Adrenal gland (tissue), 5 donors: Measurements from ENCODE around the gene HNRNPK.
"Not testable (repeated sequence)": the region's sequence is repeated elsewhere in the genome, so short reads cannot be mapped to it uniquely, and the experiment has no call there.

Experiments
- CTCF ChIP-seq, 6 experiments: fragments of 450-650 bp in 4 of 6; fragments of 200-600 bp in 2 of 6; sonication (generic) in 1 of 6; IDR thresholded peaks; 1 replicate in 5 of 6; 2 replicates in 1 of 6; pipeline versions ENCODE4 v1.5.1 to v1.8.0; 2016 to 2021; ENCODE audit warnings: antibody characterized with exemption in 6 of 6, mild to moderate bottlenecking in 2 of 6, moderate library complexity in 1 of 6
- POLR2A ChIP-seq, 2 donors: fragments of 450-650 bp; IDR thresholded peaks; one replicate each; pipeline ENCODE4 v1.6.1; 2017; ENCODE audit warnings: antibody characterized with exemption in 2 of 2, mild to moderate bottlenecking in 2 of 2, moderate library complexity in 1 of 2
- donor health status: DM: no; HTN: no; CAD: no.

- not testable (repeated sequence) for TF ChIP-seq CTCF, POLR2A (IDR thresholded peaks at IDR 0.05)
Measured at GRCh38 chr9:83948096-83948495, 31.9 kb downstream of the HNRNPK start.
